Mucosa of gallbladder (tissue), 1 donor: ENCODE results near the gene CLEC14A. TPM values are rescaled to one million over a fixed set of nuclear protein-coding genes. Genes with fewer than 3 reads are reported as not detected.

Experiments used
- DNase-seq: peaks from one replicate; pipeline ENCODE4 v3.0.0-alpha.2; 2020; ENCODE audit warnings: low spot score
- total RNA-seq: library from RNA; stranded (reverse); gene quantifications from one replicate; pipeline ENCODE4 v1.2.1, GENCODE V29; 2021
- donor health status: DM: no; HTN: no; CAD: no.

CLEC14A gene
- total RNA-seq, 1 donor from 2014 or later, result 18.6 TPM

GRCh38 chr14:38248321-38249028 is 7.4 kb downstream of the CLEC14A start:
- no peak for DNase-seq

DNA sequence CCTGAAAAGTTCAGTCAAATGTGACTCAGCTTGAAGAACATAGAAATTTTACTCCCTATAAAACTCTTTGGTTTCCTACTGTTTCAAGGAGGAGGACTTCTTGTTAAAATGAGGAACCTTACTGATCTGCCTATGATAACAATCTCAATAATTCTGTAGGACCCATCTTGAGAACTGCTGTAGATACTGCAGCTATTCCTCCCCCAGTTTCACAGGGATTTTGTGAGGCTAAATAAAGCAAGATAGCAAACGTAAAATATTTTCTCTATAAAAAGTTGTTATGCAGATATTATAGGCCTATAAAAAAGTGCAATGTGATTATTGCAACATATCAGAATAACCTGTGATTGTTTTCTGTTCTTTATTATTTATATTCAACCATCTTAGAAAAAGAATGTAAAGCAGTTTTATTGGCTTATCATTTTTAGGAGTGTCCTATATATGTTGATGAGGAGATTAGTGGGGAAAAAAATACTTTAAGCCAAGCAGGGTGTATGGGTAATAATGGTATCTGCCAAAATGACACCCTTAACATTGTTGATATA is 12.1 kb downstream of the CLEC14A start:
- no peak for DNase-seq

DNA sequence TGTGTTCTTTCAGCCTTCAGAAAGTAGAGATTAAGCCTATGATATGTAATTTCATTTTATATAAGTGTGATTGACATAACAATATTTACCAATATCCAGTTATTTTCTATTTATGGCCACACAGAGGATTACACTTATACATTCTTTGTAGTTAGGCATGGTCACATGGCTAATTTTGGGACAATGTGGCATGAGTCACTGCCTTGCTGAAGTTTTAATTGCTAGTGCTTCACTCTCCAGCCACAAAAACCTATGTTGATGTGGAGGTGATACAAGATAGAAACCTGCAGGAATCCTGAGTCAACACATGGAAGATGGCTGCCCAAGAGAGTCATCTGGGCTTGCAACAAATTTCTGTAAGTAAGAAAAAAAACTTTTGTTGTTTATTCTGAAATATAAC is 17.0 kb downstream of the CLEC14A start:
- no peak for DNase-seq

GRCh38 chr14:38238332-38238731 is 17.6 kb downstream of the CLEC14A start:
- DNase-seq, result no peak

GRCh38 chr14:38233218-38233617 is 22.7 kb downstream of the CLEC14A start:
- DNase-seq, result no peak

DNA sequence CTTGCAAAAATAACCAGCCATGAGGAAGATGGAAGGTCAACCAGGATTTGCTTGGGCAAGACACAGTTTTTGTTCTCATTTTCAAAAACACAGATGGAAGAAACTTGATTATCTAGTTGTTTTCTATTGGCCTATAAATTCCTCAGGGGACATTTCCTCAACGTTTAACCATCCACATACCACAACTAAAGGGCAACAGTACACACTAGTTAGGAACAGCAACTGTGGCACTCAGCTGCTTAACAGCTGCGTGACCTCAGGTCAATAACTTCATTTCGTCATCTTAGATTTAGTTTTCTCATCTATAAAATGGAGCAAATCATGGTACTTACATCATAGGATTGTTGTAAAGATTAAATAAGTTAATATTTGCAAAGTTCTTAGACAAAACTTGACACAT is 29.5 kb downstream of the CLEC14A start:
- DNase-seq, result no peak

DNA sequence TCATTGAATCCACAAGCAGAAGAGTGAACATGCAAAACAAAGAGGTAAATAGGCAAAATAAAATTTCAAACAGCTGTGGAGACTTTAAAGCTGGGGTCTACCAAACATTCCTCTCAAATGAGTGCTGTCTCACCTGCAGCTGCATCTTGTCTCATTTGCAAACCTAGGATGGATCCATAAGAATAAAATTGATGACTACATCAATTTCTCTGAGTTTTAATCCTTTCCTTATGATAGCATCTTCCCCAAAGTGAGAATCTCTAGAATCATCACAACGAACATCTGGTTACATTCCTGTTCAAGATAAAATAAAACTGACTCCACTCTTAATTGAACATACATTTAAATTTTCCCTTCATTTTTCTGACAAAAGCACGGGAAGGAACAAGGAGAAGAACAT is 29.9 kb downstream of the CLEC14A start:
- DNase-seq, result no peak

- no peak for DNase-seq
Measured at GRCh38 chr14:38224338-38224737, 31.6 kb downstream of the CLEC14A start.

GRCh38 chr14:38221077-38221476 is 34.8 kb downstream of the CLEC14A start:
- DNase-seq, result no peak

DNA sequence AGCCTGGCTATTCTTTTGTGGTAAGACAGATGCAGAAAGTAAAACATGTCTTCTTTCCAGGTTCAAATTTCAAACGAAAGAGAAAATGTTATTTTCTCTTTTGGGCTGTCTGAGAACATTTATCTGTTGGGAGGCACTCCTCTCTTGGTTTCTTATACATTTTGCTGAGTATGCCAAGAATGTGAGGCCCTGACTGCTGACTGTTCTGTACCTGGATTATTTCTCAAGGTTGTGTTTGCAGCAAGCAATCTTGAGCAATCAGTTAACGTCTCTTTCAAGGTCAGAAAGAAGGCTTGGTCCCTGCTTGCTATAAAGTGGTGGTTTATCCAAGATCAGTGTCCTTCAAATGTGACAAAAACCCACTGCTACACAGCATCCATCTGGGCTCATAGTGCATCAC is 38.3 kb downstream of the CLEC14A start:
- no peak for DNase-seq

GRCh38 chr14:38213001-38213400 is 42.9 kb downstream of the CLEC14A start:
- no peak for DNase-seq

DNA sequence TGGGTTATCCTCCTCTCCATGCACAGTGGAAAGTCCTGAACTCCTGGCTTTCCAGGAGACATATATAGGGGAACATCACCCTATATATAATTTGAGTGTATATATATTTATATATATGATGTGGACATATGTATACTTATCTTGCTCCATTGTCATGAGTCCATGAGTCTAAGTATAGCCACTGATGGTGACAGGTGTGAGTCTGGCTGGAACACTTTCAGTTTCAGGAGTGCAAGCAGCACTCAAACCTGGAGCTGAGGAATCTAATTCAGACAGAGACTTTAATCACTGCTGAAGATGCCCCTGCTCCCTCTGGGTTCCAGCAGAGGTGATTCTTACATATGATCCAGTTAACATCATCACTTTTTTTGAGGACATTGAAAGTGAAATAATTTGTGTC is 43.8 kb downstream of the CLEC14A start:
- no peak for DNase-seq

DNA sequence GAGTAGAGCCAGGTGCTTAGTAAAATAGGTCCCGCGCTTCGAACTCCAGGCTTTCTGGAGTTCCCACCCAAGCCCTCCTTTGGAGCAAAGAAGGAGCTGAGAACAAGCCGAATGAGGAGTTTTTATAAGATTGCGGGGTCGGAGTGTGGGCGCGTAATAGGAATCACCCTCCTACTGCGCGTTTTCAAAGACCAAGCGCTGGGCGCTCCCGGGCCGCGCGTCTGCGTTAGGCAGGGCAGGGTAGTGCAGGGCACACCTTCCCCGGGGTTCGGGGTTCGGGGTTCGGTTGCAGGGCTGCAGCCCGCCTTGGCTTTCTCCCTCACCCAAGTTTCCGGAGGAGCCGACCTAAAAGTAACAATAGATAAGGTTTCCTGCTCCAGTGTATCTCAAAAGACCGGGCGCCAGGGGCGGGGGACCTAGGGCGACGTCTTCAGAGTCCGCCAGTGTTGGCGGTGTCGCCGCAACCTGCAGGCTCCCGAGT is 44.6 kb downstream of the CLEC14A start:
- no peak for DNase-seq

GRCh38 chr14:38210587-38211216 is 45.2 kb downstream of the CLEC14A start:
- peak; percentile 13 for DNase-seq

- no peak for DNase-seq
Measured at GRCh38 chr14:38209572-38210557, 46.0 kb downstream of the CLEC14A start.

- DNase-seq, result peak; percentile 54
Measured at GRCh38 chr14:38208618-38209562, 47.0 kb downstream of the CLEC14A start.

- DNase-seq, result peak; percentile 85
Measured at GRCh38 chr14:38207736-38208617, 47.9 kb downstream of the CLEC14A start, which contains the start of gene SSTR1. TSS of gene SSTR1 (plus strand) at chr14:38207904. CDS start at chr14:38209390, 1,486 bp downstream.

DNA sequence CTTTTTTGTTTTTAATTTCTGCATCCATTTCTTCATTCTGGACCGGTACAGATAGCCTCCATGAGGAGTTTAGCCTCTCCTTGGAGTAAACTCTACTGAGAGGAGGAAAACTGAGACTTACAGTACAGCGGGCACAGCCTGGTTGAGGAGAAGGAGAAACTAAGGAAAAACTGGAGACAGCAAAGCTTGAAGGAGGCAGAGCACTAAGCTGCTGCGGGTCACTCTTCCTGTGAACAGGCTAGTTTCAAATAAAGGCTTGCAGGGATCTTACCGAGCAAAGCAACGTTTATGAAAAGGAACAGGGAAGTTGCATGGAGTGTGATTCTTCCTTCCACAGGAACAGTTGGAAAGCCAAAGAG is 48.5 kb downstream of the CLEC14A start:
- no peak for DNase-seq

DNA sequence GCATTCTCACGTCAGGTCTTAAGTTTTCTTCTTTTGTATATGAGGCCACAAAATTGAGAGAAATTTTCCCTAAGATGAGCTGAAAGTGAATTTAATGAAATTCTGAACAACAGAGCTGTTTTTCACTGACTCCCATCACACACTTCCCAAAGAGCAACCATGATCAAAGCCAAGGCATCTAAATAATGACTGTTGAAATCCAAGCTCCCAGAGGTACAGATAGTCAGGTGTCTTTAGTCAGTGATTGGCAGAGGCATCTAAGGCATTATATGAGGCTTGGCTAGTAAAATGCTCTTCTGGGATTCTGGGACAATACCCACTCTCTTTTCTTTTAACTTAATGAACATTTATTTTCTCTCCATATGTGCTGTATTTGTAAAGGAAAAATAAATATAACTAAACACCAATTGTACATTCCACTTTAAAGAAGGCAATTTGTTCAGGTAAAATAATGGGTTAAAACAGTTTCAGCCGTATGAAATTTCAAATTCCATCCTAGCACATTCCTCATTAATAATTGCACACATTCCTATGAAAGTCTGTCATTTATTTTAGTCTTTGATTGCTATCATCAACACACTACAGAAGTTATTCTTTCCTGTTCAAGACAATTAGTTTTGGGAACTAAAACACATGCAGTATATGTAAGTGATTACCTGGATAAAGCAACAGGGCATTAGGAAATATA is 49.1 kb downstream of the CLEC14A start:
- DNase-seq, result no peak
